ENCODE data around the gene DNAJC5G. TPM values are rescaled to one million over a fixed set of nuclear protein-coding genes. Genes with fewer than 3 reads are reported as not detected.

Gene DNAJC5G
- total RNA-seq, 3 donors from 2014 or later, result 0.47 TPM; not detected in 2

GRCh38 chr2:27236136-27236535 is 39.1 kb upstream of the DNAJC5G start:
- no peaks in the 10 kb centered on the region for H3K4me1 ChIP-seq (ENCODE audit: low read depth)
- no peak overlapping the region for H3K4me3 ChIP-seq
- no peak for TF ChIP-seq CTCF (IDR thresholded peaks at IDR 0.05)
- H3K36me3 ChIP-seq (ENCODE audit: low read depth), result peaks cover 16% of the 10 kb centered on the region
- intact Hi-C loops (cut with DNase I, micrococcal nuclease), result no loop called here
- no peaks in the 10 kb centered on the region for H3K9me3 ChIP-seq
- ATAC-seq, result no peak
- no peak for DNase-seq

GRCh38 chr2:27236626-27237025 is 38.6 kb upstream of the DNAJC5G start:
- ATAC-seq (no peak), DNase-seq (no peak)
- Histone ChIP-seq H3K4me3 (no peak overlapping the region), H3K4me1 (ENCODE audit: low read depth) (no peaks in the 10 kb centered on the region), H3K36me3 (ENCODE audit: low read depth) (peaks cover 16% of the 10 kb centered on the region), H3K9me3 (no peaks in the 10 kb centered on the region)
- TF ChIP-seq CTCF (IDR thresholded peaks at IDR 0.05), result no peak
- intact Hi-C loops (cut with DNase I, micrococcal nuclease), result no loop called here

- no peak for DNase-seq
- intact Hi-C loops (cut with DNase I, micrococcal nuclease), result no loop called here
Observed at GRCh38 chr2:27237341-27237945, 37.8 kb upstream of the DNAJC5G start.

GRCh38 chr2:27238976-27239375 is 36.3 kb upstream of the DNAJC5G start:
- no peak overlapping the region for H3K4me3 ChIP-seq
- DNase-seq, result no peak
- H3K9me3 ChIP-seq, result no peaks in the 10 kb centered on the region
- H3K4me1 ChIP-seq (ENCODE audit: low read depth), result no peaks in the 10 kb centered on the region
- H3K36me3 ChIP-seq (ENCODE audit: low read depth), result peaks cover 10% of the 10 kb centered on the region
- intact Hi-C loops (cut with DNase I, micrococcal nuclease), result no loop called here
- ATAC-seq, result no peak
- no peak for TF ChIP-seq CTCF (IDR thresholded peaks at IDR 0.05)

More at GRCh38 chr2:27237341-27237945, 37.8 kb upstream of the DNAJC5G start:
- no peak for TF ChIP-seq CTCF (IDR thresholded peaks at IDR 0.05)
- H3K9me3 ChIP-seq, result no peaks in the 10 kb centered on the region
- no peak overlapping the region for H3K4me3 ChIP-seq
- peaks cover 16% of the 10 kb centered on the region for H3K36me3 ChIP-seq (ENCODE audit: low read depth)
- H3K4me1 ChIP-seq (ENCODE audit: low read depth), result no peaks in the 10 kb centered on the region
- ATAC-seq, result no peak

GRCh38 chr2:27240406-27240805 is 34.8 kb upstream of the DNAJC5G start:
- no peak for ATAC-seq

More at GRCh38 chr2:27240406-27240805, 34.8 kb upstream of the DNAJC5G start:
- TF ChIP-seq CTCF (IDR thresholded peaks at IDR 0.05), result no peak
- peak in 1 of 3 donors; percentile 13 for DNase-seq
- no peaks in the 10 kb centered on the region for H3K4me1 ChIP-seq (ENCODE audit: low read depth)
- H3K9me3 ChIP-seq, result no peaks in the 10 kb centered on the region
- intact Hi-C loops (cut with DNase I, micrococcal nuclease), result no loop called here
- peaks cover 5% of the 10 kb centered on the region for H3K36me3 ChIP-seq (ENCODE audit: low read depth)
- H3K4me3 ChIP-seq, result no peak overlapping the region
